RWPE1 (cell line): ENCODE results near the gene FGFR3.

Source experiments
- CTCF ChIA-PET: fragments of 350-600 bp; sonication (Branson Sonifier 250); formaldehyde crosslinking; extraction: SDS; loops from one replicate; lab custom pipeline; 2021; lab: Yijun Ruan, JAX
- POLR2A ChIA-PET: fragments of 400-600 bp; formaldehyde crosslinking; extraction: SDS; loops from one replicate; lab custom pipeline; 2020; ENCODE audit warnings: antibody characterized with exemption; ENCODE audit not compliant: low non-redundant PET; lab: Yijun Ruan, JAX
- DNase-seq: peaks from one replicate; pipeline ENCODE4 v3.0.0; 2012; ENCODE audit warnings: low spot score
- H3K27ac ChIP-seq: fragments of 450-650 bp; 2 replicates; pipeline ENCODE4 v1.5.1; 2017
- CTCF ChIP-seq: fragments of 450-650 bp; conservative IDR thresholded peaks from 2 replicates; pipeline ENCODE4 v1.5.1; 2017; ENCODE audit warnings: low read depth, mild to moderate bottlenecking

Gene FGFR3

GRCh38 chr4:1783970-1784369 lies 9.1 kb upstream of the FGFR3 start:
- H3K27ac ChIP-seq = peak overlapping the region; percentile 91
- POLR2A ChIA-PET = no interaction called here
- CTCF ChIA-PET = interaction anchor here (0.6 to 0.8 kb wide), 2 partner anchors 26 kb away, joined by 3 read pairs; no protein-coding TSS in a partner anchor
- DNase-seq = no peak
- no peak for TF ChIP-seq CTCF

GRCh38 chr4:1784395-1784788 lies 8.7 kb upstream of the FGFR3 start:
- no peak for TF ChIP-seq CTCF
- ChIA-PET POLR2A (no interaction called here), CTCF (interaction anchor here (0.6 to 0.8 kb wide), 3 partner anchors 26 to 57 kb away, joined by 3 to 4 read pairs (median 3); no protein-coding TSS in a partner anchor)
- H3K27ac ChIP-seq = peak overlapping the region; percentile 91
- DNase-seq = no peak

GRCh38 chr4:1784789-1785591 lies 8.1 kb upstream of the FGFR3 start:
- POLR2A ChIA-PET = no interaction called here
- no peak for TF ChIP-seq CTCF
- peak overlapping the region; percentile 91 for H3K27ac ChIP-seq
- DNase-seq = no peak
- CTCF ChIA-PET = interaction anchor here (0.7 kb wide), 1 partner anchor 57 kb away, joined by 4 read pairs; no protein-coding TSS in a partner anchor

GRCh38 chr4:1785592-1785991 lies 7.5 kb upstream of the FGFR3 start:
- ChIA-PET POLR2A (no interaction called here), CTCF (no interaction called here)
- H3K27ac ChIP-seq = peak overlapping the region; percentile 91
- no peak for DNase-seq
- TF ChIP-seq CTCF = no peak

GRCh38 chr4:1786544-1787362 lies 6.3 kb upstream of the FGFR3 start:
- POLR2A ChIA-PET = no interaction called here
- TF ChIP-seq CTCF = no peak

GRCh38 chr4:1787411-1788077 lies 5.5 kb upstream of the FGFR3 start:
- POLR2A ChIA-PET = no interaction called here

More at GRCh38 chr4:1786544-1787362, 6.3 kb upstream of the FGFR3 start:
- CTCF ChIA-PET = no interaction called here
- peak overlapping the region; percentile 91 for H3K27ac ChIP-seq
- DNase-seq = no peak

More at GRCh38 chr4:1787411-1788077, 5.5 kb upstream of the FGFR3 start:
- peak overlapping the region; percentile 91 for H3K27ac ChIP-seq
- TF ChIP-seq CTCF = no peak
- CTCF ChIA-PET = no interaction called here
- no peak for DNase-seq
